HG02840 (cell line): ENCODE measurements around the gene ECSCR.
"Not testable (repeated sequence)": the region's sequence is repeated elsewhere in the genome, so short reads cannot be mapped to it uniquely, and the experiment has no call there.

Experiments
- ATAC-seq: cut with Tn5 transposase; IDR thresholded peaks from one replicate; pipeline ENCODE4 v1.9.1; 2021; ENCODE audit warnings: mild to moderate bottlenecking, moderate library complexity, moderate number of reproducible peaks; ENCODE audit not compliant: unreplicated experiment, low FRiP score

ECSCR gene

DNA sequence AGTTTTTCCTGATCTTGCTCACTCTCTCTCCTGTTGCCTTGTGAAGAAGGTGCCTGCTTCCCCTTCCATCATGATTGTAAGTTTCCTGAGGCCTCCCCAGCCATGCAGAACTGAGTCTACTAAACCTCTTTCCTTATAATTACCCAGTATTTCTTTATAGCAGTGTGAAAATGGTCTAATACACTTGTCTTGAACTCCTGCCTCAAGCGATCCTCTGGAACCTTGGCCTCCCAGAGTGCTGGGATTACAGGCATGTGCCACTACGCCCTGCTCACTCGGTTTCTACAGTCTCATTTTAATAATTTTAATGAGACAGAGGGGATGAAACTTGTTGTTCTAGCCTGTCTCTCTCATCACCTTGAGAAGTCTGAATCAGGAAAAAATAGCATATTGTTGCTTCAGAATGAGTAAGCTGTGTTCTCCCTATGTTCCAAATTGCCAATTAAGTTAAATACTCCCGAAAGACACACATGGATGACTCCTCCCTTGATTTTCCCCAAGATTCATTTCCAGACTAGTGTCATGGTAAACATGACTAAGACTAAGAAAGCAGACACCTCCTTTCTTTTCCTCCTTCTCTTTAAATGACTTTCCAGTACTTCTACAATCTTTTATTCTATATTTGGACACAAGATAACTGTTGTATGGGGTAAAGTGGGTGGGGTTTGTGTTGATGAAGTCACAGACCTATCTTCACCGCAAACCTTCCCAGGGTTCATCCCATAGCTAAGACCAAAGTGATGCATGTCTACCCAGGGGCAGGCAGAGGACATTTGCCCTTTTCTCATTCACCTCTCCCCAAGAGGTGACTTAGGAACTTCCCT is 15.4 kb downstream of the ECSCR start:
- ATAC-seq = peak; percentile 54

- no peak for ATAC-seq
Measured at GRCh38 chr5:139445325-139446170, 17.0 kb downstream of the ECSCR start.

DNA sequence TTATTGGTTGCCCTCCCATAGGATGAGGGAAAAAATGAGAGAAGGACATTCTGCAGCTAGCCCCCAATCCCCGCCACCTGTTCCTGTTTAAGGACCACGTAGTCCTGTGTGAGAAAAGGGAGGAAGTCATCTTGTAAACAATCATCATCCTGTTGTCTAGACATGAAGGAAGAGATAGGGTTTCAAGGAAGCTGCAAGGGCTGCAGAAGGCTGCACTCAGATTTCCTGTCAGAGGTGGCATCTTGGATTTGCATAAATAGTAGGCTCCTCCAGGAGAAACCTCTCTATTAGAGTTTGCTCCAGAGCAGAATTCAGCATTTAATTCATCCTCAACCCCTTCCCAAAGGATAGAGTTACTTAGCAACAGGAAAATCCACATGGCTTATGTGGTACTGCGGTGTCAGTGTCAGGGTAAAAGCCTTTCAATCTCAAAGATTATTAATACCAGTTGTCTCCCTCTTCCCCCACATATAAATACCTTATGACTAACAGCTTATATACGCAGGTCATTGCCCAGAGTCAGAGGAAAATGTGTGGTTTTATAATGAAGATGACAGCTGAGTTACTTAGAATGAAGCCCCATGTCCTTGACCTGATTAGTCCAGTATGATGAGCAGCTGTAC is 18.6 kb downstream of the ECSCR start:
- ATAC-seq = no peak

GRCh38 chr5:139440416-139440815 is 22.1 kb downstream of the ECSCR start:
- not testable (repeated sequence) for ATAC-seq

- peak; percentile 90 for ATAC-seq
Measured at GRCh38 chr5:139439013-139439903, 23.3 kb downstream of the ECSCR start, which contains the start of gene DNAJC18. TSS of gene DNAJC18 (minus strand) at chr5:139439525. CDS start at chr5:139439445, 80 bp downstream.

GRCh38 chr5:139438707-139439012 is 23.9 kb downstream of the ECSCR start:
- ATAC-seq = no peak

GRCh38 chr5:139435676-139436075 is 26.9 kb downstream of the ECSCR start:
- no peak for ATAC-seq

DNA sequence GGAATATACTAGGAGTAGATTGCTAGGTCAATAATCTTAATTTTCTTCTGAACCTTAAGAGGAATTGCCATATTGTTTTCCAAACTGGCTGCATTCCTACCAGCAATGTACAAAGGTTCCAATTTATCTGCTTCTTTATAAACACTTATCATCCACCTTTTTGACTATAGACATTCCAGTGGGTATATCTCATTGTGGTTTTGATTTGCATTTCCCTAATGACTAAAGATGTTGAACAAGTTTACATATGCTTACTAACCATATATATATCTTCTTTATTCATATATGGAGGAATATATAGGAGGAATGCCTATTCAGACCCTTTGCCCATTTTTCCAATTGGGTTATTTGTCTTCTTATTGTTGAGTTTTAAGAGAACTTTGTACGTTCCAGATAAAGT is 30.8 kb downstream of the ECSCR start:
- ATAC-seq = no peak

DNA sequence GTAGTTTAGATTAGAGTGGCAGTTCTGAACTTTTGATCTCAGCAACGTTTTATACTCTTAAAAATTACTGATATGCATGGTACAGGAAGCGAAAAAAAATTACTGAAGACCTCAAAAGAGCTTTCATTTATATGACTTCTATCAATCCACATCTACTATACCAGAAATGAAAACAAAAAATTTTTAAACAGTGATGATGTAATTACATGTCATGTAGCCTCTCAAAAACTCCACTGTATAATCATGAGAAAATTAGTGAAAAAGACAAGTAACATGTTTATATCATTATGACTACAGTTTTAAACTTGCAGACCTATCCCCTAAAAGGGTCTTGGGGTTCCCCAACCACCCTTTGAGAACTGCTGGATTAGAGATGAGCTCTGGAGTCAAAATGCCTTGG is 32.5 kb downstream of the ECSCR start:
- ATAC-seq = no peak

GRCh38 chr5:139426203-139426885 is 36.2 kb downstream of the ECSCR start:
- no peak for ATAC-seq

DNA sequence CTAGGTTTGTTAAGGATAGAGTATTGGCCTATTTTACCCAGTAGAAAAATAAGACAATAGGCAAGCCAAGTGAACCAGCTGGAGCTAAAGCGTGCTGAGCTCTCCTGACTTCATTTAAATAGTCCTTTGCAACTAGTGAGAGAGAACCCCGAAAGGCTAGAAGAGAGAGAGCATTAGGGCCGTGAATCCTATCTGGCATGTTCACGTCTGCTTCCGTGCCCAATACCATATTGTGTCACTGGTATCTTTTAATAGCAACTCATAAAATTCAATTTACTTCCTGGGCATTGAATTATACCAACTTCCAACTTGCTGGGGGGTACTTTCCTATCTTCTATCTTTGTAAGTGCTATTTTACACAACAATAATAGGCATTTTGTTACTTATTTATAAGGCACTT is 37.0 kb downstream of the ECSCR start:
- no peak for ATAC-seq

- no peak for ATAC-seq
Measured at GRCh38 chr5:139422307-139422893, 40.1 kb downstream of the ECSCR start.

GRCh38 chr5:139419226-139420192 is 43.0 kb downstream of the ECSCR start:
- ATAC-seq = no peak

DNA sequence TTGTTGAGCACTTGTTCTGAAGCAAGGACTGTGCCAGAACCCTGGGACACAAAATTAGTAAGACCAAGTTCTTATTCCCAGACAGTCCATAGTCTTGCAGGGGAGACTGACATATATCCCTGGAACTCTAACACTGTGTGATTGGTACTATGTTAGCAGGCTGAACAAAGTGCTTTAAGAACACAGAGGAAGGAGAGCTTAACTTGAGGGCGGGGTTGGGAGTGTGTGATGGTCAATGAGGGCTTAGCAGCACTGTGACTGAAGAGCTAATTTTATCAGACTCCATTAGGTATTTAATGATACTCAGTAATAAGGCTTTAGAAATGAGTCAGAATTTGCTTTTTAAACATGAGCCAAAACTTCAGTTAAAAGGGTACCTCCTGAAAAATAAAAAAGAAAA is 43.8 kb downstream of the ECSCR start:
- ATAC-seq = no peak

GRCh38 chr5:139417214-139417613 is 45.3 kb downstream of the ECSCR start:
- ATAC-seq = no peak

- ATAC-seq = no peak
Measured at GRCh38 chr5:139416651-139417050, 45.9 kb downstream of the ECSCR start.

DNA sequence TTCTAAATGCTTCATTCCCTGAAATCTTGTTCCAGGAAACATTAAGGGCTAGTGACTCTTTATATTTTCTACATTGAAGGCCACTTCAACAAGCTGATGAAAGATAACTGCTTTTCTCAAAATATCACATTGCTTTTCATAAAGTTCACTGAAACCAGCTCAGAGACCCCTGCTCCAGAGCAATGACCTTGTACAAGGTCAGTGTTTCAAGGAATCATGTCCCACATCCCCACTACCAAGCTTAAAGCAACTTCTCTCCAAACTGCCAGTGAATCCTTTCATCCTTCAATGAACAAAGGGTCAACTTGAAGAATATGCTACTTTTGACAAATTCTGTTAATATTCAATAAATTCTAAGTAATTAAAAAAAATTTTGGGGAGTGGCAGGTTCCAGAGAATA is 46.7 kb downstream of the ECSCR start:
- no peak for ATAC-seq

- ATAC-seq = no peak
Measured at GRCh38 chr5:139415221-139415861, 47.2 kb downstream of the ECSCR start.
